HG02642 (cell line): Measurements from ENCODE around the gene NELFCD.
"Not testable (repeated sequence)": the region's sequence is repeated elsewhere in the genome, so short reads cannot be mapped to it uniquely, and the experiment has no call there.

ENCODE experiments used
- ATAC-seq: cut with Tn5 transposase; IDR thresholded peaks from one replicate; pipeline ENCODE4 v1.9.1; 2021; ENCODE audit warnings: mild to moderate bottlenecking; ENCODE audit not compliant: unreplicated experiment, poor library complexity

NELFCD gene

DNA sequence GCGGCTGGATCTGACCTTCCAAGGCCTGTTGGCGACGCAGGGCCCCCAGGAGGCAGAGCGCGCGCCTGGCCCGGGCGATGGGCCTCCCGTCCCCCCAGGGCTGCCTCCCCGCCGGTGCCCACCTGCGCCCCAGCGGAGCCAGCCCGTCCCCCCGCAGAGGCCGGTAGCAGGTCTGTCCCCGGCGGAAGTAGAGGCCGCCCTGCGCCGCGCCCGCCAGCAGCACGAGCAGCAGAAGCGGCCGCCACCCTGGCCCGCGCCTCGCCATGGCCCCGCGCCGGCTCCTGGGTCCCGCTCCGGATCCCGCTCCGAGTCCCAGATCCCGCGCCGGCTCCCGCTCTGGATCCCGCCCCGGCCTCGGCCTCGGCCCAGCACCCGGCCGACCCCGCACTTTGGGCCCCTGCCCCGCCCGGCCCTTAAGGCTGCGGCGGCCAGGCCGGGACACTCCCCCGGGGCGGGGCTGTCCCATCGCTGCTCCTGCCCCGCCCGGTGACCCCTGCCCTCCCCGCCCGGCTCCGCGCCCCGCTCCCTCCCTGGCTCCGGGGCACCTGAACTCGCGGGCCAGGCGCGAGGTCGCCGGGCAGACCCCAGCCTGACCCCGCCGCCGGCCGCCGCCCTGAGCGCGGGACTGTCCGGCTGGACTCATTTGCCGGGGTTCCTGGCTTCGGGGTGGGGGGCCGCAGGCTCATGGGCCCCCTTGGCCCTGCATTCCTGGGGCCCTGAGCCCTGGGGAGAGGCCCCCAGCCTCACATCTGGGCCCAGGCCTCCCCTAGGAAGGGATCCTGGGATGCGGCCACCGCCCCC lies 26.0 kb downstream of the NELFCD start, which contains the start of gene CTSZ:
TSS of gene CTSZ (minus strand) at position 391 of the 801 bp plus-strand sequence. CDS start at position 265, 126 bp downstream.
- ATAC-seq = peak; percentile 33

GRCh38 chr20:59007665-59008511 lies 26.8 kb downstream of the NELFCD start:
- peak; percentile 39 for ATAC-seq

DNA sequence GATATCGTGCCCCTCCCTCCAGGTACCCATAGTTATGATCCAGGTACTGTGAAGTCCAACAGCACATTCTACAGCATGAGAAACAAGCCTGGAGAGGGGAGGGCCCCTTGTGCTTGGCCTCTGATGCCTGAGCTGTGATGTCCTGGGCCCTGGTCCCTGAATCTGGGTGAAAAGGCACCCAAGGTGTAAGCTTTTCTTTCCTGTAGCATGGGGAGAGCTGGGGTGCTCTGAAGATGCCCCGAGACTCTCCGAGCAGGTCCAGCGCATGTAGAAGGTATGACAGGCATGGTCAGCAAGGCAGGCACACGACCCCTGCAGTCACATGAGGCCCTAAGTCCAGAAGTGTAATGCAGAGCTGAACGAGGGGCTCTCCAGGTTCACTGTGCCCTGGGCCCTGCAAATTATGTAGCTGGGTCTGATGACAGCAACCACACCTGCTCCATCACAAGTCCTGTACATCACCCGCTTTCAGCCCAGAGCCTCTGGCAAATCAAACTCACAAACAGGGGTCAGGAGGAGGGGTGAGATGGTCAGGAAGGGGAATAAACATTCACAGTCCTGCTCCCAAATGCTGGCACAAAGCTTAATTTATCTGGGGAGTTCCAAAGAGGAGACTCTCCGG lies 27.8 kb downstream of the NELFCD start:
- ATAC-seq = no peak

DNA sequence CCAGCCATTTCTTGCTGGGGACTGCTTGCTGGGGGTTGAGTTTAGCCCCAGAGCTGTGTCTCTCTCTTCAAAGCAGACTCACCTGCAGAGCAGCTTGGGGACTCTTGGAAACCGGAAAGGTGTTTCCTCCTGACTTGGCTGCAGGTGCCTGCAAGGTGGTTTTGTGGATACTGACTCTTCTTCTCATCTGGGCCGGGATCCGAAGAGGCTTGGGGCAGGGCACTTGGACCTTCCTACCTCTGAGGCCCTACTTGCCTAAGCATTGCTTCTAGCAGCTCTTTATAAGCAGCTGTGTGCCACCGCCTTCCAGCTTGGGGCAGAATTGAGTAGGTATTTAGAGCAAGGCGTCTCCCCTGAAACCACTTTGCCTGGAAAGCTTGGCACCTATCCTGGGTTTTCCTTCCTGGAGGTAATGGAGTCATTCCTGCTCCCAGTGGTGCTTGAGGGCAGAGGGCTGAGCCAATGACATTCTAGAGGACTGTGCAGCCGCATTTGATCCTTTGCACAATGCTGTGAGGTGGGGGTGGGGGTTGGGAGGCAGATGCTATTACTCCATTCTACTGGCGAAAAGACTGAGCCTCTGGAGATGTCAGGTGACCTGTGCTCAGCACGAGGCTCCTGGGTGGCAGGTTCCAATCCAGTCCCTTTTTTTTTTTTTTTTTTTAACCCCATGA lies 29.4 kb downstream of the NELFCD start:
- ATAC-seq = no peak

DNA sequence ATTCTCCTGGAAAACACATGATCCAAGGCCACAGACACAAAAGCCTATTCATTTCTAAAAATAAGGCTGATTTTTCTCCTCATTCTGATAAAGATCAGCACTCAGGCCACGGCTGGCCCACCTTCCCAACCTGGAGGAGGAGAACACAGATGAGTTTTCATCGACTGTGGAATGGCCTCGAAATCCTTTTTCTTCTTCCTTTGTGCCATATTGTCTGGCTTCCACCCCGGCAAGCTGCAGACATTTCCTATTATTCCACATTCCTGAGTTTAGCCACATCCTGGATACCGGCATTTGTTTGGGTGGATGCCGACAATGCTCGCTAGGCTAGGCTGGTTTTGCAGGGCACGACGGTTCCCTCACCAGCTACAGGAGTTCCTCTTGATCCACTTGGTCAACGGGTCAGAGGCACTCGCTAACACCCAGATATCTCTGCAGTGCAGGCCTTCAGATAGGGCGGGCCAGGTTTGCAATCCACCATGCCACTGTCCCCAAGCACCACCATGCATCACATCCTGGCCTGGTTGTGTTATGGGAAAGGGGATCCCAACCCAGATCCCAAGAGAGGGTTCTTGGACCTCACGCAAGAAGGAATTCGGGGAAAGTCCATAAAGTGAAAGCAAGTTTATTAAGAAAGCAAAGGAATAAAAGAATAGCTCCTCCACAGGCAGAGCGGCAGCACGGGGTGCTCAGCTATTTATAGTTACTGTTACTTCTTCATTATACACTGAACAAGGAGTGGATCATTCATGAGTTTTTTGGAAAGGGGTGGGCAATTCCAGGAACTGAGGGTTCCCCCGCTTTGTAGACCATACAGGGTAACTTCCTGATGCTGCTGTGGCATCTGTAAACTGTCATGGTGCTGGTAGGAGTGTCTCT lies 30.2 kb downstream of the NELFCD start:
- no peak for ATAC-seq

- not testable (repeated sequence) for ATAC-seq
These were observed 30.8 kb downstream of the NELFCD start for GRCh38 chr20:59011874-59012157.

- ATAC-seq = no peak
These were observed 32.2 kb downstream of the NELFCD start for GRCh38 chr20:59013031-59013951.

GRCh38 chr20:59013959-59014608 lies 33.0 kb downstream of the NELFCD start:
- ATAC-seq = no peak

GRCh38 chr20:59014680-59015389 lies 33.8 kb downstream of the NELFCD start:
- ATAC-seq = no peak

- no peak for ATAC-seq
These were observed 34.4 kb downstream of the NELFCD start for GRCh38 chr20:59015411-59015810.

GRCh38 chr20:59015812-59016711 lies 35.0 kb downstream of the NELFCD start:
- ATAC-seq = no peak

DNA sequence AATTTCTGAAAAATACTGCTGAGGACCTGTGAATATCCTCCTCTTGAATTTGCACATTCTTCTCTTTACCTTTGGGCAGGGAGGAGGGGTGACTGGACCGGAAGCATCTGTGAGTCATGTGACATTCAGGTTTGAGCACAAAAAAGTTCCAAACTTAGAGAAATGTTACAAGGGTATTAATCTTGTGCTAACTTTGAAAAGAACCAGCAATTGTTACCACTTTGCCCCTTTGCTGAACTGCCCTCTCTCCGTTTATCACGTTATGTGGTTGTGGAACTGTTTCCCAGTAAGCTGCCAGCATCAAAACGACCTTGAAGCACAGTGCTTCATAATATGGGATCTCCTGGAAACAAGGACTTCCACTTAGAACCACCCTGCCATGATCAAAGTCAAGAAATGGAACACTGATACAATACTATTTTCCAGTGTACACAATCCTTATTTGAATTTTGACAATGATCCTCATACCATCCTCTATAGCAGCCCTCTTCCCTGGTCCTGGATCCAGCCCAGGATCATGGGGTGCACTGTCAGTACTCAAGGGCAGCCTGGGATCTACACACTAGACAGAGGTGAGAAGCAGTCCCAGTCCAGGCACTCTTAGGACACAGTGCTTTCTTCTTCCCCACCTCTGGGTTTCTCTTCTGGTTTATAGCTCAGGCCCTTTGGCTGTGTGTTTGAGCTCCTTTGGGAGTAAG lies 35.9 kb downstream of the NELFCD start:
- ATAC-seq = no peak

GRCh38 chr20:59017493-59018231 lies 36.6 kb downstream of the NELFCD start:
- ATAC-seq = no peak

DNA sequence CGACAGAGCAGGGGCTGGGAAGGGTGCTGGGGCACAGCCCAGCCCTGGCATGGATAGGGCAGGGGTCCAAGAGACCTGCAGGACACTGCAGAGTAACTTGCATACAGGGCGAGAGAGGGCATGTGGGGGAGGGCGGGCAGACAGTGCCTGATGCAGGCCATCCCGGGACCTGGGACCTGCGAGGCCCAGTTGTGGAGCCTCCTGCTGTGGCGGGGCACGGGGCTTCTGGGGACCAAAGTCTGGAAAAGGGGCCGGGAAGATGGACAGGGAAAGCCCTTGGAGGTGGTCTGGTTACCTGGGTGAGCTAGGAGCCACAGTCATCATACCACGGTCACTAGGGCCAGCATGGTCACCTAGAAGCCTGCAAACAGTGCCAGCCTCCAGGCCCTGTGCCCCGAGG lies 37.8 kb downstream of the NELFCD start:
- no peak for ATAC-seq

DNA sequence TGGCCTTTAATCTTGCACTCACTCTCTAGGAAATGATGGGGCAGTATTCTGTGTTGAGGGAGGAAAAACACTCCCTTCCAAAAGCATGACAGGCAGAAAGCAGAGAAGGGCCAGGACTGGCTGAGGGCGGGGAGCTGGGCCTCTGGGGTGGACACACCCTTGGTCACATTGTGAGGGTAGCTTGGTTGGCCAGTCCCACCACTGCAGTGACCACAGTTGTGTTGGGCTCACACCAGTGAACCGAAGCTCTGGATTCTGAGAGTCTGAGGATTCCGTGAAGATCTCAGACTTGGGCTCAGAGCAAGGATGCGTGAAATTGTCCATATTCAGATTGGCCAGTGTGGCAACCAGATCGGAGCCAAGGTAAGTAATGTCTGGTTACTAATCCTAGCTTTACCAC lies 38.2 kb downstream of the NELFCD start, which contains the start of gene TUBB1:
TSS of gene TUBB1 (plus strand) at position 213 of the 400 bp plus-strand sequence. CDS start at position 307, 94 bp downstream.
- no peak for ATAC-seq
